NCI-H510A (cell line): ENCODE measurements around the gene TAF4.
"Not testable (repeated sequence)": the region's sequence is repeated elsewhere in the genome, so short reads cannot be mapped to it uniquely, and the experiment has no call there.

Experiments used
- DNase-seq: peaks from one replicate; lab custom pipeline; 2025; lab: John Stamatoyannopoulos, UW

TAF4 gene

DNA sequence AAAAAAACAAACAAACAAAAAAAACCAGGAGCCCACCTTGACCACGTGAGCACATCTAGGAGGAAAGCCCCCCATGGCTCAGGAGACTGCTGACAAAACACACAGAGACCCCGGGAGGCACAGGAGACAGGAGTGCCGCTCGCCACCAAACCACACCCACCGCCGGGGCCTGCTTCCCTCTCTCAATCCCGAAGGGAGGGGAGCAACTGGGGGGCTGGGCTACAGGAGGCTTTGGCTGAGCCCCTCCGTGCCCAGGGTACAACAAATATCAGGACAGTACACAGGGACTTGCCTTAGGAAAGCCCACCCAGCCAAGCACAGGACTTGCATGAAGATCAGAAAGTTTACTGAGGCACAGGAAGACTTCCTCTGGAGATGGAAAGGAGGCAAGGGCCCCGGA is 102.5 kb downstream of the TAF4 start:
- DNase-seq = no peak

- DNase-seq = no peak
Observed at GRCh38 chr20:61960836-61961235, 104.8 kb downstream of the TAF4 start.

DNA sequence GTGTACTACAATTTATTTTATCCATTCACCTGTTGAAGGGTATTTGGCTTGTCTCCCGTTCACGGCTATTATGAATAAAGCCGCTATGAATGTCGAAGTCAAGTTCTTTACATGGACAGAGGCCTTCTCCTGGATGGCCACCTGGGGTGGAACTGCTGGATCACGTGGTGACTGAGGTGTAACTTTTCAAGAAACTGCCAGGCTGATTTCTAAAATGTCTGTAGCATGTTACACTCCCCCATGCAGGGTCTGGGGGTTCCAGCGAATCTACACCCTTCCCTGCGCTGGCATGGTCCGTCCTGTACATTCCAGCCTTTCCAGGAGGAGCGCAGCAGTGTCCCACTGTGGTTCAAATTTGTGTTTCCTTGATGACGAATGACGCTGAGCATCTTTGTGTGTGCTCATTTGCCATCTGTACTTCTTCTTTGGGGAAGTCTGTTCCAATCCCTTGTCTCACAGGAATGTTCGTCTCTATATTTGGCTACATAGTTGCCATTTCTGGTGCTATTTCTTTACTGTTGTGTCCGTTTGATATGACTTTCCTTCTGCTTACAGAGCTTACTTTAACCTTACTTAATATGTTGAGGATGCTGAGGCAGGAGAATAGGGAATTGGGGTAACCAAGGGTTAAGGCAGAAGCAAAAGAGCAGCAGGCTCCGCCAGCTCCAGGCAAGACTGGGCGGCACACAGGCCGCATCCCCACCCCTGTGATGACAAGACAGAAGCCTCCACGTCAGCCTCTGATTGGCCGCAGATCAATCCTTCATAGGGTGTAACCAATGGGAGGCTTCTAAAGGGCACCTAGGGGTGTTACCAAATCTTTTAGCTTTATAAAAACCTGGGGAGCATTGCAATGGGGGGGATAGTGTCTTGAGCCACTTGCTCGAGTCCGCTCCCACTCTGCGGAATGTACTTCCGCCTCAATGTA is 106.6 kb downstream of the TAF4 start:
- DNase-seq = no peak

DNA sequence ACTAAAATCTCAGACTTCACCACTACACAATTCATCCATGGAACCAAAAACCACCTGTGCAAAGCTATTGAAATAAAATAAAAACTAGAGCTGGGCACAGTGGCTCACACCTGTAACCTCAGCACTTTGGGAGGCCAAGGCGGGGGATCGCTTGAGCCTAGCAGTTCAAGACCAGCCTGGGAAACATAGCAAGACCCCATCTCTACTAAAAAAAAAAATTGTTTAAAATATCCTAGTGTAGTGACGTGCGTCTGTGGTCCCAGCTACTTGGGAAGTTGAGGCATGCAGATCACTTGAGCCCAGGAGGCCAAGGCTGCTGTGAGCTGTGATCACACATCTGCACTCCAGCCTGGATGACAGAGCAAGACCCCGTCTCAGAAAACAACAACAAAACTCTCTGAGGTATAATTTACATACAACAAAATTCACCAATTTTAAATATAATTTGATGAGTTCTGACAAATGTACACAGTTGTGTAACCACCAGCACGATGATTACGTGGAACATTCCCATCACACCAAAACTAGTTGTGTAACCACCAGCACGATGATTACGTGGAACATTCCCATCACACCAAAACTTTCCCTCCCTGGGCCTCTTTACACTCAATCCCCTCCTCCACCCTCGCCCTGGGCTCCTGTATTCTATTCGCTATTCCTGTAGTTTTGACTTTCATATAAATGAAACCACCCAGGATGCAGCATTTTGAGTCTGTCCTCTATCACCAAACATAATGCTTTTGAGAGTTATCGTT is 107.5 kb downstream of the TAF4 start:
- DNase-seq = no peak

GRCh38 chr20:61956396-61957342 is 109.0 kb downstream of the TAF4 start:
- DNase-seq = no peak

DNA sequence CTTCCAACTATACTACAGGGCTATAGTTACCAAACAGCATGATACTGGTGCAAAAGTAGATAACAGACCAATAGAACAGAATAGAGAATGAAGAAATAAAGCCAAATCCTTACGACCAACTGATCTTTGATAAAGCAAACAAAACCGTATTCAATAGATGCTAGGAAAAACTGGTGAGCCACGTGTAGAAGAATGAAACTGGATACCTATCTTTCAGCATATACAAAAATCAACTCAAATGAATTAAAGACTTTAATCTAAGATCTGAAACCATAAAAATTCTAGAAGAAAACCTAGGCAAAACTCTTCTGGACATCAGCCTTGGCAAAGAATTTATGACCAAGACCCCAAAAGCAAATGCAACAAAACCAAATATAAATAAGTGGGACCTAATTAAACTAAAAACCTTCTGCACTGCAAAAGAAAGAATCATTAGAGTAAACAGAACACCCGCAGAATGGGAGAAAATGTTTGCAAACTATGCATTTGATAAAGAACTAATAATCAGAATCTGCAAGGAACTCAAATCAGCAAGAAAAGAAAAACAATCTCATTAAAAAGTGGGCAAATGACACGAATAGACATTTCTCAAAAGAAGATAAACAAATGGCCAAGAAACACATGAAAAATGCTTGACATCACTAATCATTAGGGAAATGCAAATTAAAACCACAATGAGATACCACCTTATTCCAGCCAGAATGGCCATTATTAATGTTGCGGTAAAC is 109.8 kb downstream of the TAF4 start:
- DNase-seq = no peak

DNA sequence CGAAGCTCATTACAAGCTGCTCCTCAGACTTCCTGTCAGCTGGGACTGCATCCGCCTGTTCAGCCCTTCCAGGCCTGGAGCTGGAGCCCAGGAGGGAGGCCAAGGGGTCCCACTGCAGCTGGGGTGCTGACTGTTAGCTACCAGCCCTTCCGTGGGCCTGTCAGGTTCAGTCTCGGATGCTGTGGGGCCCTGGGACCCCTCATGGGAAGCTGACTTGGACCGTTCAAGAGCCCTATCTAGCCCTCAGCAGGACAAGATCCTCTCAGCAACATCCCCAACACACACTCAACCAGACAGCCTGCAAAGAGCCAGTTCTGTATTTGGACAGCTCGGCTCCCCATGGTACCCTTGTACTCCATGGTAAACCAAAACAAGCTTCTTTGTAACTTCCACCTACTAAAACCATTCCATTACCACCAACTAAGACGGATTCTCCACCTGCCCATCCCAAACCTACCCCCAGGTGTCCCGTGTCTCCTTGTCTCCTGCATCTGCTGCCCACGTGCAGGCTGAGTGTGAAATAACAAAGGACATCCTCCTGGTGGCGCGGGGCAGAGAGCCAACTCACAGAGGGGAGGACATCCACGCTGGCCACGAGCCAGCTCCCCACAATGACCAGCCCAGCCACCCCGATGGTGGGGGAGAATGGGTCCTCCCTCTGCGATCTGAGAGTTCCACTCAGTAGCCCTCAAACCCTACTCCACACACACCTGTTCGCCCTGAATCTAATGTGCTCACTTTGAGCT is 111.2 kb downstream of the TAF4 start:
- DNase-seq = no peak

- no peak for DNase-seq
Observed at GRCh38 chr20:61953037-61954021, 112.4 kb downstream of the TAF4 start.

DNA sequence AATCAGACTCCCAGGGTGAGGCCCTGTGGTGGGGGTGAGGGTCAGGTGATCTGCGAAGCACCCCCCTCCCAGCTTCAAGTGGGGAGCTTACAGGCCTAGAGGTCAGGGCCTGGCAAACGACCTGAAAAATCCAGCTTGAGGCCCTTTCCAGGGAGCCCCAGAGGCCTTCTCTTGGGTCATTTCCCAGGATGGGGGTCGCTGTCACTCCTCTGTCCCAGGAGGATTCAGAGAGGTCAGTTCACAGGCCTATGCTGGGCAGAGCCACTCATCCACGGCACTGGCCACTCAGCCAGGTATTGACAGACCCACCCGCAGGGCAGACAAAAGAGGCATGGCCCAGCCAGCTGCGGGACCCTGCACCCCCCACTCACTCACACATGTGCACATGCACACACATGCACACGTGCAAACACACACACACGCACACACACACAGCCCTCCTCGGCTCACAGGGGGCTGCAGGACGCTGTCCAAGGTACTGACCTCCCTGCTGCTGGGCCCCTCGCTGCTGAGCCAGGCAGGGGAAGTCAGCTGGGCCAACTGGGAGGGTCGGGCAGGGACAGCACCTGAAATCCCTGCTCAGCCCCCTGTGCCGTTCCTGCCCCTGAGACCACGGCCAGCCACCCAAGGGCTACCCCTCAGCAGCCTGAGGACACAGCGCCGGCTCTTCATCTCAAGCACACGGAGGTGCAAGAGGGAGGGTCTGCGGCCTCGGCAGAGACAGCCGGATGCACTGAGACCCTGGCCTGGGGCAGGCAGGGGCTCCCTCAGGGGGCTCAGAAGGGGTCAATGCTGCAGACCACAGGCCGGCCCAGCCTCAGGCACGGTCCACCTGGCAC is 113.8 kb downstream of the TAF4 start:
- DNase-seq = no peak

DNA sequence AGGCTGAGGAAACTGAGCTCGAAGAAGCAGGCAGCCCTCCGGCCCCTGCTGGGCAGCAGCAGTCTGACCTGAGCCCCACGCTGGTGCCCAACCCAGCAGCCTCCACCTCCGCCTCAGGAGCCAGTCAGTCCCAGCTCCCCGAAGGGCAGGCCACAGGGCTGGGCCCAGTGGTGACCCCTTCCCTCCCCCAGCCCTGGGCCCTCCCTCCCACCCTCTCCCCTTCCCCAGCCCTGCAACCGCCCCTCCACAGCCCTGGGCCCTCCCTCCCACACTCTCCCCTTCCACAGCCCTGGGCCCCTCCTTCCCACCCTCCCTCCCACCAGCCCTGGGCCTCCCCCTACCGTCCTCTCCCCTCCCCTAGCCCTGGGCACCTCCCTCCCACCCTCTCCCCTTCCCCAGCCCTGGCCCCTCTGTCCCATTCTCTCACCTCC is 115.0 kb downstream of the TAF4 start:
- DNase-seq = no peak

- no peak for DNase-seq
Observed at GRCh38 chr20:61949714-61950640, 115.7 kb downstream of the TAF4 start.

GRCh38 chr20:61949363-61949713 is 116.3 kb downstream of the TAF4 start:
- no peak for DNase-seq

DNA sequence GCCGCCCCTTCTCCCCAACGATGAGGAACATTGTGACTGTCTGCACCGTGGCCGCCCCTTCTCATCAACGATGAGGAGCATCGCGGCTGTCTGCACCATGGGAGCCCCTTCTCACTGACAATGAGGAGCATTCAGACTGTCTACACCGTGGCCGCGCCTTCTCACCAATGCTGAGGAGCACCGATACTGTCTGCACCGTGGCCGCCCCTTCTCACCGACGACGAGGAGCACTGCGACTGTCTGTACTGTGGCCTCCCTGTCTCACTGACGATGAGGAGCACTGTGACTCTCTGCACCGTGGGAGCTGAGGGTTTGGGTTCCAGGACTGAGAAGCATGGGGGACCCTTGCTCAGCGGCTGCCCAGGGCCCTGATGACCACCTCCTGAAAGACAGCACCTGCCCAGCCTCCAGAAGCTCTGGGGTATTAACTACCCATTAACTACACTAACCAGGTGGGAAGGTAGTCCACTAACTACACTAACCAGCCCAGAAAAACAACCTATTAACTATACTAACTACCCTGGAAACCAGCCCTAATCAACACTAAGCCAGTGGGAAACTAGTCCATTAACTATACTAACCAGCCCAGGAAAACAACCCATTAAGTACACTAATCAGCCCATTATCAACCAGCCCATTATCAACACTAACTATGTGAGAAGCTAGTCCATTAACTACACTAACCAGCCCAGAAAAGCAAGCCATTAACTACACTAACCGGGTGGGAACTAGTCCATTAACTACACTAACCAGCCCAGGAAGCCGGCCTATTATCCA is 116.9 kb downstream of the TAF4 start:
- no peak for DNase-seq

- DNase-seq = not testable (repeated sequence)
Observed at GRCh38 chr20:61948056-61948455, 117.6 kb downstream of the TAF4 start.

DNA sequence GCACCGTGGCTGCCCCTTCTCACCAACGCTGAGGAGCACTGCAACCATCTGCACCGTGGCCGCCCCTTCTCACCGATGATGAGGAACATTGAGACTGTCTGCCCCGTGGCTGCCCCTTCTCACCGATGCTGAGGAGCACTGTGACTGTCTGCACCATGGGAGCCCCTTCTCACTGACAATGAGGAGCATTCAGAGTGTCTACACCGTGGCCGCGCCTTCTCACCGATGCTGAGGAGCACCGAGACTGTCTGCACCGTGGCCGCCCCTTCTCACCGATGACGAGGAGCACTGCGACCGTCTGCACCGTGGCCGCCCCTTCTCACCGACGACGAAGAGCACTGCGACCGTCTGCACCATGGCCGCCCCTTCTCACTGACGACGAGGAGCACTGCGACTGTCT is 120.2 kb downstream of the TAF4 start:
- DNase-seq = not testable (repeated sequence)

GRCh38 chr20:61944967-61945366 is 120.7 kb downstream of the TAF4 start:
- not testable (repeated sequence) for DNase-seq

DNA sequence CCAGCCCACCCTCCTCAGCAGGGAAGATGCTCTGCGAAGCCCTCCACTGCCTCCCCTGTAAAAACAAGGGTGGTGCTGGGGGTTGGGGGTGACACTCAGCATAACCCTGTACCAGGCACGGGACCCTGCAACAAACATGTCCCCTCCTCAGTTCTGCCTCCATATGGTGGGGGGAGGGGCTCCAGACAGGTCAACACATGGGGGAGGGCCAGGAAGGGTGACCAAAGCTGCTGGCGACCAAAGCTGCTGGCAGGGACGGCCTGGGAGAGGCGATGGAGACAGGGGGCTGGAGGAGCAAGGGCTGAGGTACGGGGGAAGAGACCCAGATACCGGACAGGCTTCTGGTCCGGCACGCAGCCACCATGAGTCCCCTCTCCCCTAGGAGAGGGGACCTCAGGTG is 123.2 kb downstream of the TAF4 start:
- no peak for DNase-seq
